Ovary (tissue), 3 donors: ENCODE measurements around the gene MTUS2.

Experiments used
- POLR2A ChIP-seq: fragments of 450-650 bp; IDR thresholded peaks from one replicate; pipeline ENCODE4 v1.6.1; 2017; ENCODE audit warnings: antibody characterized with exemption, mild to moderate bottlenecking, moderate library complexity
- TF ChIP-seq, protein P1 (sequence below), 3 donors: fragments of 450-650 bp in 2 of 3; fragments of 200-600 bp in 1 of 3; IDR thresholded peaks; one replicate each; pipeline versions ENCODE4 v1.5.1 to v1.8.0; 2016 to 2022; ENCODE audit warnings: antibody characterized with exemption in 3 of 3, mild to moderate bottlenecking in 1 of 3
- donor health status: DM: no; HTN: no; CAD: no.

DNA sequence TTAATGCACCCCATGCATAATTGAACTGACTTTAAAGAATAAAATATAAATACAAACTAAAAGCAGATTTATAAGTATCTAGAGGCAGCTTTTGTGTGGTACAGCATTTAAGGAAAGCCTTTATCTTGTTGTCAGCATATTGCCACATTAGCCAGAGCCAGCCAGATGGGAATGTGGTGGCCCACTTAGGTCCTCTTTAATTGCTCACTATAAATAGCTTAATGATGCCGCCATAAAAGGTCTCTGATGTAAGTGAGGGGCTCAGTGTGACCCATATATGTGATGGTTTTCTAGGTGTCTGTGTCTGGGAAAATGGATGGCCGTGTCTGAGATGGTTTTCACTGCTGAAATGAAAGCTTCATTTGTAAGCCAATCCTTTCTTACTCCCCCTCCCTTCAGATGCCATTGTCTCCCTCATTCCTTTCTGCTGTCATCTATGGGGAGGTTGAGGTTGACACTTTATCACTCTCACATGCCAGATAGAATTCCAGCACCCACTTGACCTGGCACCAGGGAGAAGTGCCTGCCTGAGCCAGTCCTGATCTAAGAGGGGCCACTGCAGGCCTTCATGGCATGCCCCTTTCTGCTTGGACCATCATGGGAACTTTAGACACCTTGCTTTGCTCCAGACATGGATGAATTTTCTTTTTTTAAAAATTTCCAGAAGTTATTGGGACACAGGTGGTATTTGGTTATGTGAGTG, 135.3 kb downstream of the MTUS2 start:
- TF ChIP-seq POLR2A: no peak
- TF ChIP-seq, protein P1, sequence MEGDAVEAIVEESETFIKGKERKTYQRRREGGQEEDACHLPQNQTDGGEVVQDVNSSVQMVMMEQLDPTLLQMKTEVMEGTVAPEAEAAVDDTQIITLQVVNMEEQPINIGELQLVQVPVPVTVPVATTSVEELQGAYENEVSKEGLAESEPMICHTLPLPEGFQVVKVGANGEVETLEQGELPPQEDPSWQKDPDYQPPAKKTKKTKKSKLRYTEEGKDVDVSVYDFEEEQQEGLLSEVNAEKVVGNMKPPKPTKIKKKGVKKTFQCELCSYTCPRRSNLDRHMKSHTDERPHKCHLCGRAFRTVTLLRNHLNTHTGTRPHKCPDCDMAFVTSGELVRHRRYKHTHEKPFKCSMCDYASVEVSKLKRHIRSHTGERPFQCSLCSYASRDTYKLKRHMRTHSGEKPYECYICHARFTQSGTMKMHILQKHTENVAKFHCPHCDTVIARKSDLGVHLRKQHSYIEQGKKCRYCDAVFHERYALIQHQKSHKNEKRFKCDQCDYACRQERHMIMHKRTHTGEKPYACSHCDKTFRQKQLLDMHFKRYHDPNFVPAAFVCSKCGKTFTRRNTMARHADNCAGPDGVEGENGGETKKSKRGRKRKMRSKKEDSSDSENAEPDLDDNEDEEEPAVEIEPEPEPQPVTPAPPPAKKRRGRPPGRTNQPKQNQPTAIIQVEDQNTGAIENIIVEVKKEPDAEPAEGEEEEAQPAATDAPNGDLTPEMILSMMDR (IDR thresholded peaks at IDR 0.05): no peak
